HG02981 (cell line): ENCODE measurements around the gene CELF2.

Experiments
- ATAC-seq: cut with Tn5 transposase; IDR thresholded peaks from one replicate; pipeline ENCODE4 v1.9.1; 2021; ENCODE audit warnings: mild to moderate bottlenecking, moderate library complexity; ENCODE audit not compliant: unreplicated experiment

Gene CELF2

GRCh38 chr10:11317936-11318670 lies 300.4 kb downstream of the CELF2 start:
- no peak for ATAC-seq

GRCh38 chr10:11318826-11319598 lies 301.3 kb downstream of the CELF2 start:
- ATAC-seq, result no peak

GRCh38 chr10:11319990-11320602 lies 302.4 kb downstream of the CELF2 start:
- ATAC-seq, result no peak

- no peak for ATAC-seq
Observed at GRCh38 chr10:11320809-11321520, 303.3 kb downstream of the CELF2 start.

- no peak for ATAC-seq
Observed at GRCh38 chr10:11322698-11323097, 305.0 kb downstream of the CELF2 start.

GRCh38 chr10:11324761-11325321 lies 307.2 kb downstream of the CELF2 start:
- ATAC-seq, result no peak

DNA sequence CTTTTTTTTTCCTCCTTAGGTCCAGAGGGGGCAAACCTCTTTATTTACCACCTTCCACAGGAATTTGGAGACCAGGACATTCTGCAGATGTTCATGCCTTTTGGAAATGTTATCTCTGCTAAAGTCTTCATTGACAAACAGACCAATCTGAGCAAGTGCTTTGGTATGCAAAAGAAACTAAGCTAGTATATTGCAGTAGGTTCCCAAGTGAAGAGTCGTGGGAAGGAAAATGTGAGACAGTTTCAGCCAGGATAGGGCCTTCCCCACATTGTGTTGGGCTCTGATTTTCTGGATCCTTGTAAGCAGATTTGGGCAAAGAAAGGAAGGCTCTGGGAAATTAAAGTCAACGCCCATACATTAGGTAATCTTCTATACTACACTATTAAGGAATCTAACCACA lies 308.1 kb downstream of the CELF2 start:
- ATAC-seq, result no peak

- ATAC-seq, result no peak
Observed at GRCh38 chr10:11326241-11326640, 308.6 kb downstream of the CELF2 start.

DNA sequence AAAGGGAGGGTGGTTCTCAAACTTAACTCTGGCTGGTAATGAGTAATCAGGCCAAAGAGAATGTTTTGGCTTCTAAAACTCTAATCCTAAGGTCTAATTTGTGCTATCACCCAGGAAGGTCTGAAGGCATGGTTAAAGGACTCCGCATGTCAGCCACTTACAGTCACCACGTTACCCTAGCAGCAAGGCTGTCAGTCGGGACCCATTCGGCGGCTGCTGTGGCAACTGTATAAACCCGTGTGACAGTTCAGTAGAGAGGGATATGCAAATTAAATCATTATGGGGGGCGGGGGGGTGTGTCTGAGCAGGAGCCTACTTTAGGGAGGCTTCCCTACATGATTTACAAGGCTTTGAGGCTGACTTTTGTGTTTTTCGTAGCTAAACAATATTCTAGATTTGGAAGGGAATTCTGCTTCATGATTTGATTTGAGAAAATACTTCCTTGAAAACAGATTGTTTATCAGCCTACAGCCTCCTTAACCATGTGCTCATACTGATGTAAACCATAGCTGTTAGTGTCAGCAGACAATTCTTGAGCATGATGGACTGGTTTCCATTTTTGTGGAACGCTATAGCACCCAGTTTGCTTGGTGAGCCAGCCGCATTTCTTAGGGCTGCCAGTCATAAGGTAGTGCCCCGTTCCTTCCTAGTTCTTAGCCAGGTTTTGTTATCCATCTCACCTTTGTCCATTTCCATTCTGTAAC lies 309.4 kb downstream of the CELF2 start:
- ATAC-seq, result no peak

DNA sequence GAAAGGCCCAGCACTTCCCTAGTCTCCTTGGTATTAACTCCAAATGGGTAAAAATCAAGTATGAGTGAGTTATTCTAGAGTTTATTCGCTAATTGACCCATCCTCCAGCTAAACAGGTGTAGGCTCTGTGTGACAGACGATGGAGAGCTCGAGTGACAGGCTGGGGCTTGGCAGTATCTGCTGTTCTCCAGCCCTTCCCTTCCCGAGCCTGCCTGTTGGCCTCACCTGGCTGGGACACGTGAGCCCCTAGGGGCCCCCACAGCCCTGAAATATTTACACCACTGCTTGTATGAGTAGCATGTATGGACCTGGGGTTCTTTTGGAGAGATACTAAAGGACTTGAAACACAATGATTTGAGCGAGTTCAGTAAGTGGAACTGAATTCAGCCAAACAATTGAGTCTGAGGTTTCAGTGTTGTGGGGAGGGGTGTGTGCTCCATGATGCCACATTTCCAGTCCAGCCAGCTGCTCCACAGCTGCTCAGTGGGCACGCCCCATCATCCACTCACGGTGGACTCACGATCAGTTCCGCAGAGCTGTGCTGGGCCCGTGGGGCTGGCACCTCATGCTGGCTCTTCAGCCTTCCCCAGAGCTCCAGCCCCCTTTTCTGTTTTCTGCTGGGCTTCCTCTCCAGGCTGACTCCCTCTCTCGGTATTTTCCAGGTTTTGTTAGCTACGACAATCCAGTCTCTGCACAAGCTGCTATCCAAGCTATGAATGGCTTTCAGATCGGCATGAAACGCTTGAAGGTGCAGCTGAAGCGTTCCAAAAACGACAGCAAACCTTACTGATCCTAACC lies 310.8 kb downstream of the CELF2 start:
- ATAC-seq, result no peak

DNA sequence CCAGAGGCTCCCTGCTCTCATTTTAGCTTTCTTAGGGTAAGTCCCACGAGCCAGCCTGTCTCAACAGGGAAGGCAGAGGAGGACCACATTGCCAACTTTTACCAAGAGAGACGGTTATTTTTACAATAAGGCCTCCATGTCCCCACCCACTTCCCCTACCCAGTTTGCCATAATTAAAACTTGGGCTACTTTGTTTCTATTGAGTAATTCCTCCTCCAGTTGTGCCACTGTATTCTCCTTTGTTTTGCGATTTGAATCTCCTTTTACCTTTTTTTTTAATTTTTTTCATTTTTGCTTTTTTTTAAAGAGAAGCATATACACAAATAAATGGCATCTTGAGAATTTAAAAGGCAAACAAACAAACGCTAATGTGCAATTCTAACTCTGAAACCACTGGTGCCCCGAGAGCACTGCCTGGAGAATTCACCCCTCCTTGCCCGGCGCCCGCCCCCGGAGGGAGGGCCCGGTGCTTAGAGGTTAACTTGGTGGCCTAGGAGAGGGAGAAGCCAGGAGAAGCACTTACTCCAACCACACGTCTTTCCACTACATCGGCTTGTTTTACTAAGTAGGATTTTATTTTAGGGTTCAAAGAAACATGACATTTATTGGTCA lies 311.5 kb downstream of the CELF2 start:
- ATAC-seq, result no peak

DNA sequence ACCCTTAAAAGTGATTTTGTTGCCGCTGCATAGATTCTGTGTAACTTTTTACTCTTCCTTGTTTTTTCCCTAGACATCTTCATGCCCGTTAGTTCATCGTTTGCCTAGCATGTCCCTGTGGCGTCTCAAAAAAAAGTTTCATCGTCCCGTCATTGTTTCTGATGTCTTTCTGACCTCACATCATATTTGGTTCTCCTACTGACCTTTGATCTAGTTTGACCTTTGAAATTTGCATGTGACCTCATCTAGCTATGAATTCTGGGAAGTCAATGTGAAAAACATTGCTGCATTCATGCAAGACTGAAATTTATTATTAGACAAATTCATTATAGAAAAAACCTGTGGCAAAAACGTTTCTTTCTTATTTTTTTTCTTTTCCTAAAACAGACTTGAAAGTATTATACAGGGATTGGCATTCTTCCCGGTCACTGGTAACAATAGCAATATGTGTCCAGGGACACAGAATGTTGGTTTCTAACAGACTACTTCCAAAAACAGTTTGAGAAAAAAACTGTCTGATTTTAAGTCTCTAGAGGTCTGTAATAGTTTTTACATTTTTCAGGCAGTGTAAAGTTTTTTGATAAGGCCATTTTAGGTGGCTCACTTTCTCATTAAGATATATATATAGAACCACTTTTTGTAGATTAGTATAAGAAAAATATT lies 312.8 kb downstream of the CELF2 start:
- no peak for ATAC-seq

- ATAC-seq, result no peak
Observed at GRCh38 chr10:11331046-11331577, 313.4 kb downstream of the CELF2 start.

DNA sequence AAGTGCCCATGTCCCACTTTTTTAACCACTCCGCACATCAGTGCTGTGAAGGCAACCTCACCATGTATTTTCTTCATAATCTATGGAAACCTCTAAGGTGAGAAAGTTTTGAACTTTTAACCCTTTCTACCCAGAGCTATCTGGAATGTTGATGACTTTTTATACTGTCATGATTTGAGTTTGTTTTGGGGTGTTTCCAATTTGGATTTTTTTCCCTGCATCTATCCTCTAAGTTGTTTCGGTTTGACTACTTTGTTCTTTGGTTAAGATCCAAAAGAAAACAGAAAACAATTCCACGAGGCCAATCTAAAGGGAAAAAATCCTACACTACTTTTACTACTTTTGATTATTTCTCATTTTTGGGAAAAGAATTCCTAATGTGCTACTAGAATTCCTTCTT lies 314.1 kb downstream of the CELF2 start:
- no peak for ATAC-seq

DNA sequence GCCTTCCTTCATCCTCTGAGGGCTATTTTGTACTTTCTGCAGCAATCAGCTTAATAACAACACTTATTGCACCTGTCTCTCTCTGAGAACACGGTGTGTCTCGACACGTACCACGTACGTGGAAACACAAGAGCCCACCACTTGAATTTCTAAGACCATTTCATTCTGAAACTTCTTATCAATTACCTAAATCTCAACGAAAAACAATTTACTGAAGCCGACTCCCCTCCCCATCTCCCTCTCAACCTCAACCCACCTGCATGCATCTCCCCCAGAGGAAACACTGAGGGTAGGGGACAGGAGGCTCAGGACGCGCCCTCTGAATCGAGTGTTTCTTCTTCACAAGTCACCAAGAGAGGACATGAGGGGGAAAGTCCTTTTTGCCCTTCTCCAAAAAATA lies 315.2 kb downstream of the CELF2 start:
- ATAC-seq, result no peak

DNA sequence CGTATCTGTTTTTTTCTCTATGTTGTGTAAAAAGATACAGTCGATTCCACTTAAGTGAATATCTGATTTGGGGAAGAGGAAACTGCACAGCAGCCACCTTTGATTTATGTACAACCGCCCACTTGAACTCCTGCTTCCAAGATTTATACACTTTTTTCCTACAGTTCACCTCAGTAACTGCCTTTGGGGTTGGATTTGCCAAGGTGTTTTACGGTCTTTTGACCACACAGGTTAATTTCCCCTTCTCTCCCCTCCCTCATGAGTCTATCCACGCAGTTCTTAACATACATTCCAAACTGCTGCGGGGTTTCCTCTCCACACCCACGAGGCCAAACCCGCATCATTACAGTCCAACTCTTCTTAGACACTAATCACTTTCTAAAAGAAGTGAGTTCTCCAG lies 316.8 kb downstream of the CELF2 start:
- ATAC-seq, result no peak

- no peak for ATAC-seq
Observed at GRCh38 chr10:11335167-11335652, 317.5 kb downstream of the CELF2 start.

- no peak for ATAC-seq
Observed at GRCh38 chr10:11335881-11336430, 318.3 kb downstream of the CELF2 start.
